Ovary (tissue), 9 donors: ENCODE measurements around the gene UROC1. TPM values are rescaled to one million over a fixed set of nuclear protein-coding genes. Genes with fewer than 3 reads are reported as not detected.

Experiments
- DNase-seq, 5 donors: peaks; one replicate each; pipeline ENCODE4 v3.0.0-alpha.2; 2019 to 2020
- H3K27ac ChIP-seq, 2 donors: fragments of 200-600 bp; one replicate each; pipeline versions ENCODE4 v1.5.1 to v1.8.0; 2019 to 2022
- H3K27me3 ChIP-seq: fragments of 200-600 bp; one replicate; pipeline ENCODE4 v1.8.0; 2022
- H3K36me3 ChIP-seq: fragments of 200-600 bp; sonication (generic); one replicate; pipeline ENCODE4 v1.5.1; 2019
- H3K4me1 ChIP-seq: one replicate; pipeline ENCODE4 v1.8.1; 2013; ENCODE audit warnings: mild to moderate bottlenecking, moderate library complexity; ENCODE audit not compliant: insufficient read depth
- H3K4me3 ChIP-seq: fragments of 200-600 bp; sonication (generic); one replicate; pipeline ENCODE4 v1.5.1; 2017
- H3K9me3 ChIP-seq, 2 donors: fragments of 200-600 bp in 1 of 2; sonication (generic) in 1 of 2; one replicate each; pipeline versions ENCODE4 v1.5.1 to v1.8.1; 2013 to 2019; ENCODE audit warnings: mild to moderate bottlenecking in 1 of 2, moderate library complexity in 1 of 2
- CTCF ChIP-seq, 3 donors: fragments of 450-650 bp in 2 of 3; fragments of 200-600 bp in 1 of 3; IDR thresholded peaks; one replicate each; pipeline versions ENCODE4 v1.5.1 to v1.8.0; 2016 to 2022; ENCODE audit warnings: antibody characterized with exemption in 3 of 3, mild to moderate bottlenecking in 1 of 3
- EP300 ChIP-seq: sonication (generic); formaldehyde crosslinking; IDR thresholded peaks from one replicate; pipeline ENCODE4 v1.6.1; 2017; ENCODE audit warnings: antibody characterized with exemption
- POLR2A ChIP-seq: fragments of 450-650 bp; IDR thresholded peaks from one replicate; pipeline ENCODE4 v1.6.1; 2017; ENCODE audit warnings: antibody characterized with exemption, mild to moderate bottlenecking, moderate library complexity
- WGBS, 3 donors: extraction: QIAGEN DNeasy Blood & Tissue Kit in 1 of 3; methylation state at CpG; one replicate each; pipeline versions ENCODE4 v1.1.5 to v1.1.7; 2013 to 2017; 5-methylcytosine and 5-hydroxymethylcytosine counted together
- intact Hi-C, 4 donors: fragments of 100-400 bp; cut with DNase I; formaldehyde crosslinking; loops; one replicate each; pipeline versions ENCODE4 v1.11.0 to v1.15.1; 2022 to 2023
- polyA plus RNA-seq, 2 donors: library from polyadenylated mRNA; stranded (reverse); fragments of 200-250 nt in 1 of 2; fragments of 350-450 nt in 1 of 2; fragmentation: Illumina TruSeq in 1 of 2; extraction: RNeasy Lipid Tissue Mini Kit (QIAGEN cat#74804) in 1 of 2; gene quantifications; one replicate each; pipeline ENCODE4 v1.2.3, GENCODE V29; 2013 to 2014
- total RNA-seq, 7 donors: library from RNA; depleted of rRNA in 2 of 7; stranded (reverse); fragments of >200 nt in 2 of 7; fragmentation: NEBNext Ultra II Directional in 3 of 7; extraction: Animal tissue kit (Norgen Biotek cat#: 25700) in 3 of 7; gene quantifications; one replicate each; pipeline versions ENCODE4 v1.1.0 to v1.2.4, GENCODE V29; 2016 to 2023
- donor health status: DM: no; HTN: no; CAD: no; lungs with moderate emphysema.
- donor health status: DM: no; HTN: no; CAD: no.
- donor health status: Bipolar disorder and iron deficiency.
- donor health status: DM: yes; HTN: yes; CAD: no.
- donor health status: DM: no; HTN: no; CAD: no.
- donor health status: DM: yes; HTN: yes; CAD: no.

Gene UROC1
- total and polyA plus RNA-seq, 9 donors, result 0.06 to 0.32 (median 0.12) TPM; not detected in 4

DNA sequence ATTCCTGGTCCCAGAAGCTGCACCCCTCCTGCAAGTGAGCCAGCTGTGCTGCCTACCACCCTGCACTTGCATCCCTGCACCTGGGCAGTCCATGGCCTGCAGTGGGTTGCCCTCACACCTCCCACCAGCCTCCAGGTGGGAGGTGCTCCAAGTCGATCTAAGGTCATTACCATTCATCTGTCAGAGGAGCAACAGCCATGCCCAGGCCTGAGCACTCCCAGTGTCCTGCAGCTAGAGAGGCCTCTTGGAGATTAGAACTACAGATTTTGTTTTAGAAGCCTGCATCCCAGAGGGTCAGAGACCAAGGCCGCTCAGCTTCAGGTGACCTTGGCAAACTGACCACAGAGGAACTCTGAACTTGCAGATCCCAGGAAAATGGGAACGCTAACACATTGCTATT, 32.9 kb downstream of the UROC1 start:
- intact Hi-C loops, result no loop called here
- no peak overlapping the region for H3K4me3 ChIP-seq
- H3K9me3 ChIP-seq, result no peaks in the 10 kb centered on the region
- H3K4me1 ChIP-seq, result no peaks in the 10 kb centered on the region
- TF ChIP-seq POLR2A, result no peak
- no peak for TF ChIP-seq EP300
- no peak for TF ChIP-seq CTCF (IDR thresholded peaks at IDR 0.05)
- 57 to 81% (median 62%) methylated on average over 3 of the region's 3 CpGs for WGBS, 3 donors
- H3K27me3 ChIP-seq, result no peaks in the 10 kb centered on the region
- no peak for DNase-seq
- H3K36me3 ChIP-seq, result no peaks in the 10 kb centered on the region
- no peak overlapping the region for H3K27ac ChIP-seq

GRCh38 chr3:126484148-126484547, 33.4 kb downstream of the UROC1 start:
- DNase-seq, result no peak
- TF ChIP-seq CTCF (IDR thresholded peaks at IDR 0.05) (no peak), POLR2A (no peak), EP300 (no peak)
- H3K9me3 ChIP-seq, result no peaks in the 10 kb centered on the region
- no peaks in the 10 kb centered on the region for H3K27me3 ChIP-seq
- no peak overlapping the region for H3K27ac ChIP-seq
- 36 to 43% (median 40%) methylated on average over 3 of the region's 3 CpGs for WGBS, 3 donors
- H3K4me1 ChIP-seq, result no peaks in the 10 kb centered on the region
- H3K4me3 ChIP-seq, result no peak overlapping the region
- intact Hi-C loops, result no loop called here
- H3K36me3 ChIP-seq, result no peaks in the 10 kb centered on the region

GRCh38 chr3:126483321-126483761, 34.2 kb downstream of the UROC1 start:
- Histone ChIP-seq H3K4me1 (no peaks in the 10 kb centered on the region), H3K27ac (no peak overlapping the region), H3K36me3 (no peaks in the 10 kb centered on the region), H3K4me3 (no peak overlapping the region), H3K27me3 (no peaks in the 10 kb centered on the region), H3K9me3 (no peaks in the 10 kb centered on the region)
- DNase-seq, result no peak
- no peak for TF ChIP-seq EP300
- TF ChIP-seq CTCF (IDR thresholded peaks at IDR 0.05), result no peak
- TF ChIP-seq POLR2A, result no peak
- WGBS, 3 donors, result 82 to 91% (median 89%) methylated on average over 14 of the region's 14 CpGs
- intact Hi-C loops, result no loop called here

- H3K27me3 ChIP-seq, result no peaks in the 10 kb centered on the region
- H3K4me1 ChIP-seq, result no peaks in the 10 kb centered on the region
- no peak overlapping the region for H3K4me3 ChIP-seq
- DNase-seq, result no peak
- H3K36me3 ChIP-seq, result no peaks in the 10 kb centered on the region
- H3K27ac ChIP-seq, result no peak overlapping the region
- H3K9me3 ChIP-seq, result no peaks in the 10 kb centered on the region
- WGBS, 3 donors, result 87 to 94% (median 88%) methylated on average over 15 of the region's 15 CpGs
- intact Hi-C loops, result no loop called here
- TF ChIP-seq CTCF (IDR thresholded peaks at IDR 0.05) (no peak), EP300 (no peak), POLR2A (no peak)
These were observed 34.9 kb downstream of the UROC1 start for GRCh38 chr3:126482503-126483255.
